ENCODE data around the gene ZNF284.
A peak's percentile ranks its signal among the peaks of the same experiment; 100 is the strongest.

ZNF284 gene

GRCh38 chr19:44071824-44072542 lies at the start of gene ZNF284:
TSS of gene ZNF284 (plus strand) at chr19:44072159. CDS start at chr19:44076390, 4,231 bp downstream.
- peak; percentile 73 to 79 for DNase-seq (ENCODE audit: low read depth in 2 of 2)

- no peak for DNase-seq (ENCODE audit: low read depth in 2 of 2)
Measured at GRCh38 chr19:44024900-44025216, 47.1 kb upstream of the ZNF284 start.

- peak; percentile 67 to 75 for DNase-seq (ENCODE audit: low read depth in 2 of 2)
Measured at GRCh38 chr19:44025217-44025936, 46.6 kb upstream of the ZNF284 start, which contains the start of gene ZNF222. TSS of gene ZNF222 (plus strand) at chr19:44025379. CDS start at chr19:44025437, 58 bp downstream.

GRCh38 chr19:44026622-44027021 lies 45.3 kb upstream of the ZNF284 start:
- no peak for DNase-seq (ENCODE audit: low read depth in 2 of 2)

GRCh38 chr19:44032001-44032610 lies 39.9 kb upstream of the ZNF284 start:
- DNase-seq (ENCODE audit: low read depth in 2 of 2), result no peak

- DNase-seq (ENCODE audit: low read depth in 2 of 2), result no peak
Measured at GRCh38 chr19:44042147-44042546, 29.8 kb upstream of the ZNF284 start.

GRCh38 chr19:44050740-44051649 lies 21.0 kb upstream of the ZNF284 start:
- no peak for DNase-seq (ENCODE audit: low read depth in 2 of 2)

GRCh38 chr19:44051650-44052402 lies 20.1 kb upstream of the ZNF284 start, which contains the start of gene ZNF223:
TSS of gene ZNF223 (plus strand) at chr19:44052036. CDS start at chr19:44055177, 3,141 bp downstream.
- peak; percentile 29 to 61 for DNase-seq (ENCODE audit: low read depth in 2 of 2)

GRCh38 chr19:44055870-44056269 lies 16.1 kb upstream of the ZNF284 start:
- no peak for DNase-seq (ENCODE audit: low read depth in 2 of 2)

GRCh38 chr19:44059229-44059628 lies 12.7 kb upstream of the ZNF284 start:
- no peak for DNase-seq (ENCODE audit: low read depth in 2 of 2)

- no peak for DNase-seq (ENCODE audit: low read depth in 2 of 2)
Measured at GRCh38 chr19:44061038-44061437, 10.9 kb upstream of the ZNF284 start.

- DNase-seq (ENCODE audit: low read depth in 2 of 2), result no peak
Measured at GRCh38 chr19:44066305-44066704, 5.7 kb upstream of the ZNF284 start.

GRCh38 chr19:44069415-44069814 lies 2.5 kb upstream of the ZNF284 start:
- no peak for DNase-seq (ENCODE audit: low read depth in 2 of 2)

- DNase-seq (ENCODE audit: low read depth in 2 of 2), result no peak
Measured at GRCh38 chr19:44072543-44073401, 813 bp downstream of the ZNF284 start.

GRCh38 chr19:44076325-44076724 lies 4.4 kb downstream of the ZNF284 start:
- DNase-seq (ENCODE audit: low read depth in 2 of 2), result no peak

GRCh38 chr19:44092108-44092507 lies 20.1 kb downstream of the ZNF284 start:
- DNase-seq (ENCODE audit: low read depth in 2 of 2), result no peak

GRCh38 chr19:44093931-44094765 lies 22.2 kb downstream of the ZNF284 start, which contains the start of gene ZNF224:
TSS of gene ZNF224 (plus strand) at chr19:44094361. CDS start at chr19:44097874, 3,513 bp downstream.
- DNase-seq (ENCODE audit: low read depth in 2 of 2), result peak; percentile 68 to 78

- no peak for DNase-seq (ENCODE audit: low read depth in 2 of 2)
Measured at GRCh38 chr19:44107751-44108150, 35.8 kb downstream of the ZNF284 start.

GRCh38 chr19:44109458-44109857 lies 37.5 kb downstream of the ZNF284 start:
- no peak for DNase-seq (ENCODE audit: low read depth in 2 of 2)
